Endothelial cell of umbilical vein (primary cell): Measurements from ENCODE around the gene BCL2.

ENCODE experiments used
- EZH2 ChIP-seq: IDR thresholded peaks from 2 replicates; pipeline ENCODE4 v1.6.1; 2012; ENCODE audit warnings: borderline replicate concordance, low read depth, mild to moderate bottlenecking, moderate library complexity, low read length, inconsistent platforms; ENCODE audit not compliant: severe bottlenecking
- FOS ChIP-seq: IDR thresholded peaks from 2 replicates; pipeline ENCODE4 v1.6.1; 2011; ENCODE audit warnings: mild to moderate bottlenecking, low read length, moderate library complexity, borderline replicate concordance; ENCODE audit not compliant: insufficient read depth
- GATA2 ChIP-seq: IDR thresholded peaks from 2 replicates; pipeline ENCODE4 v1.7.0; 2011; ENCODE audit warnings: low read depth, mild to moderate bottlenecking, moderate library complexity, mixed read lengths, low read length; ENCODE audit not compliant: insufficient read length, insufficient read depth
- JUN ChIP-seq: IDR thresholded peaks from 2 replicates; pipeline ENCODE4 v1.6.1; 2011; ENCODE audit warnings: borderline replicate concordance, low read depth; ENCODE audit not compliant: insufficient read length, insufficient read depth
- MYC ChIP-seq: IDR thresholded peaks from one replicate; pipeline ENCODE4 v1.6.1; 2011; ENCODE audit warnings: mild to moderate bottlenecking, low read depth, low read length
- POLR2A ChIP-seq: IDR thresholded peaks from 2 replicates; pipeline ENCODE4 v1.6.1; 2012; ENCODE audit warnings: low read depth, mild to moderate bottlenecking, control low read depth, low read length
- POLR2AphosphoS5 ChIP-seq: IDR thresholded peaks from 2 replicates; pipeline ENCODE4 v1.6.1; 2012; ENCODE audit warnings: low read depth, mild to moderate bottlenecking, control low read depth, low read length, moderate library complexity; ENCODE audit not compliant: insufficient read depth
- TF ChIP-seq, protein P1 (sequence below), 2 donors: IDR thresholded peaks; 1 replicate in 1 of 2; 2 replicates in 1 of 2; pipeline ENCODE4 v1.5.1; 2011; ENCODE audit warnings: low read length in 2 of 2, mild to moderate bottlenecking in 2 of 2, moderate library complexity in 2 of 2, control low read depth in 1 of 2, inconsistent platforms in 1 of 2, low read depth in 1 of 2; ENCODE audit not compliant: insufficient read depth in 1 of 2; ENCODE audit errors: extremely low read depth in 1 of 2
- TF ChIP-seq, protein P2 (sequence below): IDR thresholded peaks from 2 replicates; pipeline ENCODE4 v1.6.1; 2011; ENCODE audit not compliant: insufficient read depth, insufficient read length

DNA sequence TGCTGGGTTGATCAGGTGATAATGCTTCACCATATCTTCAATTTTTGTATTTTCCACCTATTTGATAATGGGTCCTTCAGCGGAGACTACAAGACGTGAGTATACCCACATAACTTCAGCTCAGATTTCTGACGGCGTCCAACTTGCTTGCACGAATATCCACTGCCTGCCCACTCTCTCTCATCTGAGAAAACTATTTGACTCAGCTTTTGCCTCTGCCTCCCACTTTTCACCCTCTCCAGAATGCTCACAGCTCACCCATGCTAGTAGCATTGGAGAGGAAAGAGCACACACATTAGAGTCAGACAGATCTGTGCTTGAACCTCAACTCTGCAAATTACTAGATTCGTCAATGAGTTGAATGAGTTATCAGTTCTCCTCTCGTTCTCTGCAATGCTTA is 166.8 kb downstream of the BCL2 start:
- TF ChIP-seq, protein P1, sequence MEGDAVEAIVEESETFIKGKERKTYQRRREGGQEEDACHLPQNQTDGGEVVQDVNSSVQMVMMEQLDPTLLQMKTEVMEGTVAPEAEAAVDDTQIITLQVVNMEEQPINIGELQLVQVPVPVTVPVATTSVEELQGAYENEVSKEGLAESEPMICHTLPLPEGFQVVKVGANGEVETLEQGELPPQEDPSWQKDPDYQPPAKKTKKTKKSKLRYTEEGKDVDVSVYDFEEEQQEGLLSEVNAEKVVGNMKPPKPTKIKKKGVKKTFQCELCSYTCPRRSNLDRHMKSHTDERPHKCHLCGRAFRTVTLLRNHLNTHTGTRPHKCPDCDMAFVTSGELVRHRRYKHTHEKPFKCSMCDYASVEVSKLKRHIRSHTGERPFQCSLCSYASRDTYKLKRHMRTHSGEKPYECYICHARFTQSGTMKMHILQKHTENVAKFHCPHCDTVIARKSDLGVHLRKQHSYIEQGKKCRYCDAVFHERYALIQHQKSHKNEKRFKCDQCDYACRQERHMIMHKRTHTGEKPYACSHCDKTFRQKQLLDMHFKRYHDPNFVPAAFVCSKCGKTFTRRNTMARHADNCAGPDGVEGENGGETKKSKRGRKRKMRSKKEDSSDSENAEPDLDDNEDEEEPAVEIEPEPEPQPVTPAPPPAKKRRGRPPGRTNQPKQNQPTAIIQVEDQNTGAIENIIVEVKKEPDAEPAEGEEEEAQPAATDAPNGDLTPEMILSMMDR (IDR thresholded peaks at IDR 0.05; ENCODE audit: extremely low read depth in 1 of 2, insufficient read depth in 1 of 2, low read depth in 1 of 2, low read length in 2 of 2), result no peak
- TF ChIP-seq POLR2AphosphoS5 (no peak), POLR2A (no peak), EZH2 (no peak), JUN (no peak), GATA2 (no peak), MYC (no peak), FOS (no peak)
- TF ChIP-seq, protein P2, sequence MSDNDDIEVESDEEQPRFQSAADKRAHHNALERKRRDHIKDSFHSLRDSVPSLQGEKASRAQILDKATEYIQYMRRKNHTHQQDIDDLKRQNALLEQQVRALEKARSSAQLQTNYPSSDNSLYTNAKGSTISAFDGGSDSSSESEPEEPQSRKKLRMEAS, result no peak
